ENCODE data around the gene PLPP1. TPM values are rescaled to one million over a fixed set of nuclear protein-coding genes. Genes with fewer than 3 reads are reported as not detected.

Gene PLPP1
- total RNA-seq (2021; fragmentation: NEBNext Ultra II Directional; extraction: Animal tissue kit (Norgen Biotek cat#: 25700)) (43.7 and 47.2 TPM in 2 replicates), polyA plus RNA-seq (2011; rRNA removed) (66.4 and 91.3 TPM in 2 replicates), polyA minus RNA-seq (2011; rRNA and poly(A)+ RNA removed) (67.9 and 73.8 TPM in 2 replicates)
- 78.6 TPM for polyA plus RNA-seq (2011; cell fraction: cytosol; rRNA removed)
- polyA plus RNA-seq (2011; cell fraction: nucleus; rRNA removed) = 38.0 TPM
- polyA plus RNA-seq (2012, experiment 1 of 2) = 36.2 to 50.1 TPM (median 48.2 TPM) in 4 replicates
- polyA plus RNA-seq (2012, experiment 2 of 2) = 30.5 TPM
- polyA plus RNA-seq (2013, experiment 1 of 2) = 38.9 TPM
- 44.3 TPM for polyA plus RNA-seq (2013, experiment 2 of 2)
- polyA minus RNA-seq (2011; cell fraction: cytosol; rRNA and poly(A)+ RNA removed) = 32.1 TPM
- 74.5 TPM for polyA minus RNA-seq (2011; cell fraction: nucleus; rRNA and poly(A)+ RNA removed)
- long read RNA-seq, experiment 1, transcript PLPP1-202 (6 exons, 1,597 nt) = major isoform, 24 of 73 reads
- long read RNA-seq, experiment 1, partial matches to known transcripts = 20 of 73 reads
- long read RNA-seq, experiment 1, other reads (novel, unspliced or antisense) = 28 of 73 reads
- long read RNA-seq, experiment 2, partial matches to known transcripts = 3 of 15 reads
- long read RNA-seq, experiment 2, other reads (novel, unspliced or antisense) = 9 of 15 reads

DNA sequence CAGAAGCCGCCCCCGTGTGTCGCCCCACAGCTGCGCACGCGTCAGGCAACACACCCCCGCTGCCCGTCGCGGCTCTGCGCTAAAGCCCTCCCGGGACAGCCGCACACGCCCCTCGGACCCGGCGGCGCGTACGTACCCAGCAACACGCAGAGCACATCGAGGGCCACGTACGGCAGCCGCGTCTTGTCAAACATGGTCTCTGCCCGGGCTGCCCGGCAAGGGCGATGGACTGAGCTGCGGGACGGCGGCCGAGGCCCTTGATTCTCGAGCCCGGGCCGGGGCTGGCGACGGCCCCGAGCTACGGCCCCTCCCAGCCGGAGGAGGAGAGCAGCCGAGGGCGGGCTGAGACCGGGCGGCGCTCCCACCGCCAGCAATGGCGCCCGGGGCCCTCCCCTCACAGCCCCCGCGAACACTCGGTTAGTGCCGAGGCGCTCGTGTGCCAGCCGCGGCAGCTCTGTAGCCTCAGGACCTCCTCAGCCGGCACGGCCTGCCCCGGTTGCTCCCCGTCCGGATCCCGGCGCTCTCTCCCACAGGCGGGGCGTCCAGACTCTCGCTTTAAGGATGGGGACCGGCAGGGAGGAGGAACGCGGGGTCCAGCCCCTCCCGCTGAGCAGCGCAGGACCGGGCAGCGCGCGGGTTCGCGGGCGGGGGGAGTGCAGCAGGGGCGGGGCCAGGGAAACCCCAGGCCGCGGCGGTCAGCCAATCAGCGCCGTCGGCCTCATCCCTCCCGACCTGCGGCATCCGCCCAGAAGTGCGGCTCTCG lies at the start of gene PLPP1:
PLPP1 (minus strand) TSS at position 529 of the 763 bp plus-strand sequence; CDS start at position 194, 335 bp downstream.
- no peak within 1 kb of the TSS for H2BK120ac ChIP-seq (replicated peaks; ENCODE audit: low read depth, low read length)
- peak within 1 kb of the TSS; percentile 81 to 83 for H3K4me2 ChIP-seq (ENCODE audit: insufficient read depth in 1 of 2, low read depth in 2 of 2, low read length in 2 of 2)
- no peaks in the 10 kb centered on the region for H3K9me3 ChIP-seq (ENCODE audit: insufficient read depth in 2 of 2, low read depth in 1 of 2, low read length in 1 of 2)
- peak within 1 kb of the TSS; percentile 62 for H2BK12ac ChIP-seq (ENCODE audit: low read depth, low read length)
- WGBS, 2 experiments (ENCODE audit: extremely low coverage in 1 of 2, insufficient coverage in 1 of 2, insufficient read length in 1 of 2, insufficient replicate concordance in 2 of 2, low coverage in 1 of 2, low lambda C conversion rate in 2 of 2, missing lambda C conversion rate in 1 of 2) = 2% methylated on average over 53 of the region's 91 CpGs; no CpG with 5 or more reads in 1 of the 2 experiments
- no peak within 1 kb of the TSS for H3K14ac ChIP-seq (ENCODE audit: insufficient read length)
- peak within 1 kb of the TSS; percentile 89 for H4K91ac ChIP-seq (replicated peaks; ENCODE audit: insufficient read length, low read length)
- peak within 1 kb of the TSS; percentile 74 for H2AFZ ChIP-seq (ENCODE audit: low read length)
- H3K9ac ChIP-seq (replicated peaks in 1 of 4; ENCODE audit: extremely low read depth in 1 of 4, low read depth in 3 of 4, low read length in 3 of 4) = peak within 1 kb of the TSS; percentile 64 to 74 (median 67)
- peaks cover 0 to 10% (median 5%) of the 10 kb centered on the region in 4 experiments; a peak in 4 of 7 replicates for H3K4me1 ChIP-seq (replicated peaks in 1 of 4; ENCODE audit: control insufficient read depth in 3 of 4, insufficient read depth in 4 of 4, low read length in 3 of 4)
- peak within 1 kb of the TSS; percentile 73 to 80 (median 79) for H3K4me3 ChIP-seq (ENCODE audit: extremely low read depth in 1 of 4, insufficient read depth in 2 of 4, low read depth in 3 of 4, low read length in 4 of 4)
- DNase-seq (ENCODE audit: low read depth in 1 of 2, low spot score in 2 of 2) = peak; percentile 58 to 95
- peaks cover 26 to 49% of the 10 kb centered on the region in 2 experiments for H3K79me2 ChIP-seq (ENCODE audit: control insufficient read depth in 1 of 2, insufficient read depth in 2 of 2, low read length in 2 of 2)
- H3K18ac ChIP-seq (ENCODE audit: extremely low read depth, low read length) = peak within 1 kb of the TSS; percentile 87
- POLR2A ChIA-PET (ENCODE audit: partially characterized antibody) = interaction anchor here (0.6 to 2.0 kb wide), 11 partner anchors 9 to 94 kb away, joined by 3 to 4 read pairs (median 3); no protein-coding TSS in a partner anchor
- peaks cover 18% of the 10 kb centered on the region for H3K23me2 ChIP-seq (ENCODE audit: low read depth, low read length)
- peak within 1 kb of the TSS; percentile 93 for H4K5ac ChIP-seq (ENCODE audit: insufficient read length, low read depth, low read length)
- peak within 1 kb of the TSS; percentile 10 for H2AK5ac ChIP-seq (ENCODE audit: low read depth, low read length)
- CTCF ChIA-PET (ENCODE audit: partially characterized antibody) = interaction anchor here (1.3 to 1.5 kb wide), 2 partner anchors 11 to 58 kb away, joined by 3 to 4 read pairs; no protein-coding TSS in a partner anchor
- peak within 1 kb of the TSS; percentile 92; the same call in 1 of the 2 replicates for H4K8ac ChIP-seq (ENCODE audit: extremely low read depth, insufficient read depth, low read length)
- 0 out of 2 replicates have a peak within 1 kb of the TSS, but pooled peaks have one; percentile 23 for H2BK20ac ChIP-seq (ENCODE audit: low read length)
- peak within 1 kb of the TSS; percentile 94 for H2BK5ac ChIP-seq (ENCODE audit: low read depth, low read length)
- H3K27ac ChIP-seq (ENCODE audit: low read depth, low read length) = peak within 1 kb of the TSS; percentile 84
- peaks cover 8 to 9% of the 10 kb centered on the region in 2 experiments for H4K20me1 ChIP-seq (replicated peaks in 1 of 2; ENCODE audit: control insufficient read depth in 1 of 2, insufficient read depth in 2 of 2, low read length in 2 of 2)
- no peak for FAIRE-seq
- peak within 1 kb of the TSS; percentile 80 for H3K56ac ChIP-seq (replicated peaks; ENCODE audit: insufficient read length, low read depth, low read length)
- H3K27me3 ChIP-seq (replicated peaks in 1 of 4; ENCODE audit: control insufficient read depth in 3 of 4, extremely low read depth in 1 of 4, insufficient read depth in 3 of 4, low read length in 3 of 4) = no peaks in the 10 kb centered on the region
- H3K23ac ChIP-seq (ENCODE audit: insufficient read length) = no peak within 1 kb of the TSS
- H3K36me3 ChIP-seq (ENCODE audit: control insufficient read depth in 2 of 4, insufficient read depth in 4 of 4, low read length in 3 of 4) = peaks cover 0 to 11% (median 1%) of the 10 kb centered on the region in 4 experiments; a peak in 3 of 8 replicates
- peak within 1 kb of the TSS; percentile 96 for H3K4ac ChIP-seq (replicated peaks; ENCODE audit: insufficient read length, low read depth, low read length)
- peaks cover 6% of the 10 kb centered on the region for H3K79me1 ChIP-seq (ENCODE audit: low read depth, low read length)
- peak within 1 kb of the TSS; percentile 88; the same call in 1 of the 2 replicates for H2BK15ac ChIP-seq (ENCODE audit: low read length)
- TF ChIP-seq BACH1 (IDR thresholded peaks at IDR 0.05; ENCODE audit: low read length) (peak; percentile 66; the same call in 1 of the 2 replicates), SRF (IDR thresholded peaks at IDR 0.05; ENCODE audit: low read depth, low read length) (no peak), CBX8 (IDR thresholded peaks at IDR 0.05; ENCODE audit: borderline replicate concordance, low read depth, low read length) (no peak), KDM1A (IDR thresholded peaks at IDR 0.05; ENCODE audit: borderline replicate concordance, low read length) (no peak), SP2 (IDR thresholded peaks at IDR 0.05; ENCODE audit: low read length) (no peak), CEBPB (IDR thresholded peaks at IDR 0.05; ENCODE audit: low read depth, low read length) (no peak), SP1 (IDR thresholded peaks at IDR 0.05; ENCODE audit: low read depth, low read length) (0 out of 2 replicates have a peak, but pooled peaks have one; percentile 26), EGR1 (IDR thresholded peaks at IDR 0.05; ENCODE audit: borderline replicate concordance, low read depth, low read length) (0 out of 2 replicates have a peak, but pooled peaks have one; percentile 51), RXRA (IDR thresholded peaks at IDR 0.05; ENCODE audit: insufficient read depth, low read depth, low read length) (no peak)

Measured in H1 (cell line).